ENCODE data around the gene SERINC1.
"Not testable (repeated sequence)": the region's sequence is repeated elsewhere in the genome, so short reads cannot be mapped to it uniquely, and the experiment has no call there.

Gene SERINC1

GRCh38 chr6:122471107-122472021 lies at the start of gene SERINC1:
Gene SERINC1 (minus strand): TSS chr6:122471807. CDS start chr6:122471737, 70 bp downstream.
- DNase-seq (ENCODE audit: low read depth, low spot score), result peak; percentile 81

- DNase-seq (ENCODE audit: low read depth, low spot score), result no peak
Observed at GRCh38 chr6:122511193-122511924, 39.8 kb upstream of the SERINC1 start.

- DNase-seq (ENCODE audit: low read depth, low spot score), result not testable (repeated sequence)
Observed at GRCh38 chr6:122505170-122505569, 33.6 kb upstream of the SERINC1 start.

- DNase-seq (ENCODE audit: low read depth, low spot score), result no peak
Observed at GRCh38 chr6:122501475-122501874, 29.9 kb upstream of the SERINC1 start.

- DNase-seq (ENCODE audit: low read depth, low spot score), result no peak
Observed at GRCh38 chr6:122495612-122496011, 24.0 kb upstream of the SERINC1 start.

- no peak for DNase-seq (ENCODE audit: low read depth, low spot score)
Observed at GRCh38 chr6:122494665-122495272, 23.2 kb upstream of the SERINC1 start.

GRCh38 chr6:122491919-122492555 lies 20.4 kb upstream of the SERINC1 start:
- DNase-seq (ENCODE audit: low read depth, low spot score), result peak; percentile 22

GRCh38 chr6:122490607-122491006 lies 19.0 kb upstream of the SERINC1 start:
- no peak for DNase-seq (ENCODE audit: low read depth, low spot score)

GRCh38 chr6:122484760-122485159 lies 13.2 kb upstream of the SERINC1 start:
- DNase-seq (ENCODE audit: low read depth, low spot score), result no peak

GRCh38 chr6:122482750-122483080 lies 11.1 kb upstream of the SERINC1 start:
- no peak for DNase-seq (ENCODE audit: low read depth, low spot score)

- no peak for DNase-seq (ENCODE audit: low read depth, low spot score)
Observed at GRCh38 chr6:122476131-122476530, 4.5 kb upstream of the SERINC1 start.

GRCh38 chr6:122472022-122472340 lies 374 bp upstream of the SERINC1 start:
- DNase-seq (ENCODE audit: low read depth, low spot score), result no peak

- no peak for DNase-seq (ENCODE audit: low read depth, low spot score)
Observed at GRCh38 chr6:122461885-122462284, 9.7 kb downstream of the SERINC1 start.

GRCh38 chr6:122459865-122460416 lies 11.7 kb downstream of the SERINC1 start:
- not testable (repeated sequence) for DNase-seq (ENCODE audit: low read depth, low spot score)

- no peak for DNase-seq (ENCODE audit: low read depth, low spot score)
Observed at GRCh38 chr6:122459240-122459639, 12.4 kb downstream of the SERINC1 start.

- DNase-seq (ENCODE audit: low read depth, low spot score), result no peak
Observed at GRCh38 chr6:122458087-122458486, 13.5 kb downstream of the SERINC1 start.

- DNase-seq (ENCODE audit: low read depth, low spot score), result not testable (repeated sequence)
Observed at GRCh38 chr6:122455116-122455515, 16.5 kb downstream of the SERINC1 start.

- DNase-seq (ENCODE audit: low read depth, low spot score), result no peak
Observed at GRCh38 chr6:122454673-122455072, 16.9 kb downstream of the SERINC1 start.

- no peak for DNase-seq (ENCODE audit: low read depth, low spot score)
Observed at GRCh38 chr6:122452509-122452908, 19.1 kb downstream of the SERINC1 start.

GRCh38 chr6:122449069-122449468 lies 22.5 kb downstream of the SERINC1 start:
- no peak for DNase-seq (ENCODE audit: low read depth, low spot score)

- DNase-seq (ENCODE audit: low read depth, low spot score), result no peak
Observed at GRCh38 chr6:122445274-122445673, 26.3 kb downstream of the SERINC1 start.

- DNase-seq (ENCODE audit: low read depth, low spot score), result no peak
Observed at GRCh38 chr6:122438975-122439374, 32.6 kb downstream of the SERINC1 start.
